Suprapubic skin (tissue), 4 donors: ENCODE results near the gene ANKUB1.

Experiments used
- POLR2A ChIP-seq, 2 donors: fragments of 450-650 bp; IDR thresholded peaks; one replicate each; pipeline ENCODE4 v1.6.1; 2017; ENCODE audit warnings: antibody characterized with exemption in 2 of 2, mild to moderate bottlenecking in 2 of 2, moderate library complexity in 2 of 2
- POLR2AphosphoS5 ChIP-seq, 3 donors: sonication (generic); formaldehyde crosslinking; IDR thresholded peaks; one replicate each; pipeline ENCODE4 v1.6.1; 2017; ENCODE audit warnings: antibody characterized with exemption in 3 of 3
- TF ChIP-seq, protein P1 (sequence below), 2 donors: fragments of 200-600 bp in 1 of 2; fragments of 450-650 bp in 1 of 2; sonication (generic) in 1 of 2; IDR thresholded peaks; one replicate each; pipeline ENCODE4 v1.5.1; 2016 to 2019; ENCODE audit warnings: antibody characterized with exemption in 2 of 2, mild to moderate bottlenecking in 1 of 2, moderate library complexity in 1 of 2

DNA sequence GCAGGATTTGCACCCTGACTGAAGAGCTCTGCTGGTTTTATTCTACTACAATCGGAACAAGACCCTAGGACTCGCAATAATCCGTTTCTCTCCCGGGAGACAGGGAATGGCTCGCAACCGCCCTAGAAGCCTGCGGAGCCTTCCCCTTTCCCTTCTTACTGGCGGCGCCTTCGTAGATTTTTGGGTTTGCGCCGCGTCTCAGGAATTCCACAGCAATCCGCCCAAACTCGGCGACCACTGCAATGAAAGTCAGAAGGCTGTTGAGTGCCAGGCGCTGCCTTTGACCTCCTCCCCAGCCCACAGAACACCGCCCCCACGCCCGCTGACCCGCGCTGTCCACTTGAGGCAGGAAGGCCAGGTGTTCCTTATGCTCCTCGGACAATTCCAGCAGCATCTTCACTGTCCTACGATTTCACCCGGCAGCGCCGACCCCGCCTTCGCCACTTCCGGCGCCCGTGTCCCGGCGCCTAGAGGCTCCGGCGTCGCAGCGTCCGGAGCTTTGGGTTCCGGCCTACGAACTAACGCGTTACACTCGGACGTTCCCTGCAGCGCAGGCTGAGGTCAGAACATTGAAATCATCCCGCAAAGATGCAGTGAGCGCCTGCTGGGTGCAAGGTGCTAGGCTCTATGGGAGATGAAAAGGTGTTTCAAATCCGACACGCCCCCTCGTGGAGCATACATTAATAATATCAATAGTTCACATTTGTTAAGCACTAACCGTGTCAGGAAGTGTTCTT is 40.1 kb downstream of the ANKUB1 start, which contains the start of gene COMMD2:
- TF ChIP-seq POLR2A (IDR thresholded peaks at IDR 0.05): peak; percentile 26 to 48
- TF ChIP-seq, protein P1, sequence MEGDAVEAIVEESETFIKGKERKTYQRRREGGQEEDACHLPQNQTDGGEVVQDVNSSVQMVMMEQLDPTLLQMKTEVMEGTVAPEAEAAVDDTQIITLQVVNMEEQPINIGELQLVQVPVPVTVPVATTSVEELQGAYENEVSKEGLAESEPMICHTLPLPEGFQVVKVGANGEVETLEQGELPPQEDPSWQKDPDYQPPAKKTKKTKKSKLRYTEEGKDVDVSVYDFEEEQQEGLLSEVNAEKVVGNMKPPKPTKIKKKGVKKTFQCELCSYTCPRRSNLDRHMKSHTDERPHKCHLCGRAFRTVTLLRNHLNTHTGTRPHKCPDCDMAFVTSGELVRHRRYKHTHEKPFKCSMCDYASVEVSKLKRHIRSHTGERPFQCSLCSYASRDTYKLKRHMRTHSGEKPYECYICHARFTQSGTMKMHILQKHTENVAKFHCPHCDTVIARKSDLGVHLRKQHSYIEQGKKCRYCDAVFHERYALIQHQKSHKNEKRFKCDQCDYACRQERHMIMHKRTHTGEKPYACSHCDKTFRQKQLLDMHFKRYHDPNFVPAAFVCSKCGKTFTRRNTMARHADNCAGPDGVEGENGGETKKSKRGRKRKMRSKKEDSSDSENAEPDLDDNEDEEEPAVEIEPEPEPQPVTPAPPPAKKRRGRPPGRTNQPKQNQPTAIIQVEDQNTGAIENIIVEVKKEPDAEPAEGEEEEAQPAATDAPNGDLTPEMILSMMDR (IDR thresholded peaks at IDR 0.05): no peak
- TF ChIP-seq POLR2AphosphoS5 (IDR thresholded peaks at IDR 0.05): peak in 2 of 3 donors; percentile 33 to 93
